ENCODE data around the gene ATP6V1C2. TPM values are rescaled to one million over a fixed set of nuclear protein-coding genes. Genes with fewer than 3 reads are reported as not detected.
"Not testable (repeated sequence)": the region's sequence is repeated elsewhere in the genome, so short reads cannot be mapped to it uniquely, and the experiment has no call there.

The ATP6V1C2 gene
- total RNA-seq, 2 donors from 2014 or later: 5.3 TPM; not detected in 1

- no peak for DNase-seq (ENCODE audit: low spot score)
- TF ChIP-seq, protein P1, sequence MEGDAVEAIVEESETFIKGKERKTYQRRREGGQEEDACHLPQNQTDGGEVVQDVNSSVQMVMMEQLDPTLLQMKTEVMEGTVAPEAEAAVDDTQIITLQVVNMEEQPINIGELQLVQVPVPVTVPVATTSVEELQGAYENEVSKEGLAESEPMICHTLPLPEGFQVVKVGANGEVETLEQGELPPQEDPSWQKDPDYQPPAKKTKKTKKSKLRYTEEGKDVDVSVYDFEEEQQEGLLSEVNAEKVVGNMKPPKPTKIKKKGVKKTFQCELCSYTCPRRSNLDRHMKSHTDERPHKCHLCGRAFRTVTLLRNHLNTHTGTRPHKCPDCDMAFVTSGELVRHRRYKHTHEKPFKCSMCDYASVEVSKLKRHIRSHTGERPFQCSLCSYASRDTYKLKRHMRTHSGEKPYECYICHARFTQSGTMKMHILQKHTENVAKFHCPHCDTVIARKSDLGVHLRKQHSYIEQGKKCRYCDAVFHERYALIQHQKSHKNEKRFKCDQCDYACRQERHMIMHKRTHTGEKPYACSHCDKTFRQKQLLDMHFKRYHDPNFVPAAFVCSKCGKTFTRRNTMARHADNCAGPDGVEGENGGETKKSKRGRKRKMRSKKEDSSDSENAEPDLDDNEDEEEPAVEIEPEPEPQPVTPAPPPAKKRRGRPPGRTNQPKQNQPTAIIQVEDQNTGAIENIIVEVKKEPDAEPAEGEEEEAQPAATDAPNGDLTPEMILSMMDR (IDR thresholded peaks at IDR 0.05): no peak
- no peak for ATAC-seq (ENCODE audit: insufficient number of reproducible peaks, low FRiP score, low read depth)
- Histone ChIP-seq H3K9me3 (no peaks in the 10 kb centered on the region), H3K27me3 (replicated peaks; ENCODE audit: insufficient read depth) (no peaks in the 10 kb centered on the region), H3K4me1 (ENCODE audit: control insufficient read depth in 1 of 2, low read depth in 2 of 2) (no peaks in the 10 kb centered on the region), H3K36me3 (peaks cover 19% of the 10 kb centered on the region), H3K27ac (no peak overlapping the region), H3K4me3 (no peak overlapping the region)
Measured at GRCh38 chr2:10796703-10797102, 75.3 kb downstream of the ATP6V1C2 start.

DNA sequence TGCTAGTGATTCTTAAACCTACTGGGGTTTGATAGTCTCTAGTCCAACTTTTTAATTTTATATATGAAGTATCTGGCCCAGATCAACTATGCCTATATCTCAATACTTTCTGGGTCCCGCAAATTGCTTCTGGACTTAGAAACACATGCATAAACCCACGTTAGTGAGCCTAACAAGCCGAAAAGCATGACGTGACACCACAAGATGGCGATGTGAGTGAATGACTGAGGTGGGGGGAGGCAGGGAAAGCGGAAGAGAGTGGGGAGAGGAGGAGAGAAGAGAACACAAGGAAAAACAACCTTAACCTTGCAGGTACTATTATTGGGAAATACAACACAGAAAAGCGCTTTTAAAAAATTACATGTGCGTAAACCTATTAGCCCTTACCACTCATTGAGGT is 77.4 kb downstream of the ATP6V1C2 start:
- TF ChIP-seq, protein P1 (IDR thresholded peaks at IDR 0.05): no peak
- no peak overlapping the region for H3K27ac ChIP-seq
- no peaks in the 10 kb centered on the region for H3K4me1 ChIP-seq (ENCODE audit: control insufficient read depth in 1 of 2, low read depth in 2 of 2)
- peaks cover 8% of the 10 kb centered on the region for H3K36me3 ChIP-seq
- H3K27me3 ChIP-seq (replicated peaks; ENCODE audit: insufficient read depth): no peaks in the 10 kb centered on the region
- no peak overlapping the region for H3K4me3 ChIP-seq
- no peaks in the 10 kb centered on the region for H3K9me3 ChIP-seq
- DNase-seq (ENCODE audit: low spot score) (no peak), ATAC-seq (ENCODE audit: insufficient number of reproducible peaks, low FRiP score, low read depth) (no peak)

DNA sequence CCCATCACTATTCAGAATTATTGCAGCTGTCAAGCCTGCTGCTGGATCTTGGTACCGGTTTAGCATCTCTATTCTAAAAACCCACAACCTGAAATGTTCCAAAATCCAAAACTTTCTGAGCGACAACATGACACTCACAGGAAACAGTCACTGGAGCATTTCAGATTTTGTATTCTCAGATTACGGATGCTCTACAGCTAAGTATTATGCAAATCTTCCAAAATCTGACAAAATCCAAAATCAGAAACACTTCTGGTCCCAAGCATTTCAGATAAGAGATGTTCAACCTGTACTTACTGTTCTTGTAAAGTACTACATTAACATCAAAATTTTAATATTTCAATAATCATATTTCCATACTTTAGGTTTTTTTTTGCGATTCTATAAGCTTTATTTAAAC is 78.7 kb downstream of the ATP6V1C2 start:
- Histone ChIP-seq H3K4me1 (ENCODE audit: control insufficient read depth in 1 of 2, low read depth in 2 of 2) (no peaks in the 10 kb centered on the region), H3K27me3 (replicated peaks; ENCODE audit: insufficient read depth) (no peaks in the 10 kb centered on the region), H3K9me3 (no peaks in the 10 kb centered on the region), H3K27ac (no peak overlapping the region), H3K4me3 (no peak overlapping the region), H3K36me3 (peaks cover 5% of the 10 kb centered on the region)
- TF ChIP-seq, protein P1 (IDR thresholded peaks at IDR 0.05): no peak
- no peak for DNase-seq (ENCODE audit: low spot score)
- ATAC-seq (ENCODE audit: insufficient number of reproducible peaks, low FRiP score, low read depth): no peak

- H3K27me3 ChIP-seq (replicated peaks; ENCODE audit: insufficient read depth): no peaks in the 10 kb centered on the region
- no peak for ATAC-seq (ENCODE audit: insufficient number of reproducible peaks, low FRiP score, low read depth)
- TF ChIP-seq, protein P1 (IDR thresholded peaks at IDR 0.05): no peak
- H3K4me3 ChIP-seq: no peak overlapping the region
- H3K4me1 ChIP-seq (ENCODE audit: control insufficient read depth in 1 of 2, low read depth in 2 of 2): no peaks in the 10 kb centered on the region
- no peak overlapping the region for H3K27ac ChIP-seq
- no peaks in the 10 kb centered on the region for H3K9me3 ChIP-seq
- no peak for DNase-seq (ENCODE audit: low spot score)
- no peaks in the 10 kb centered on the region for H3K36me3 ChIP-seq
Measured at GRCh38 chr2:10802657-10803056, 81.2 kb downstream of the ATP6V1C2 start.

GRCh38 chr2:10805990-10806389 is 84.6 kb downstream of the ATP6V1C2 start:
- H3K27ac ChIP-seq; H3K36me3 ChIP-seq; H3K27me3 ChIP-seq (replicated peaks; ENCODE audit: insufficient read depth); ATAC-seq (ENCODE audit: insufficient number of reproducible peaks, low FRiP score, low read depth); DNase-seq (ENCODE audit: low spot score); H3K4me3 ChIP-seq; H3K9me3 ChIP-seq: not testable (repeated sequence)
- H3K4me1 ChIP-seq (ENCODE audit: control insufficient read depth in 1 of 2, low read depth in 2 of 2): peaks cover 10 to 26% of the 10 kb centered on the region in 2 donors

- H3K27ac ChIP-seq: no peak overlapping the region
- no peaks in the 10 kb centered on the region for H3K9me3 ChIP-seq
- TF ChIP-seq, protein P1 (IDR thresholded peaks at IDR 0.05): no peak
- no peak overlapping the region for H3K4me3 ChIP-seq
- H3K36me3 ChIP-seq: no peaks in the 10 kb centered on the region
- H3K27me3 ChIP-seq (replicated peaks; ENCODE audit: insufficient read depth): no peaks in the 10 kb centered on the region
- ATAC-seq (ENCODE audit: insufficient number of reproducible peaks, low FRiP score, low read depth) (no peak), DNase-seq (ENCODE audit: low spot score) (no peak)
- peaks cover 14 to 32% of the 10 kb centered on the region in 2 donors for H3K4me1 ChIP-seq (ENCODE audit: control insufficient read depth in 1 of 2, low read depth in 2 of 2)
Measured at GRCh38 chr2:10806543-10806942, 85.1 kb downstream of the ATP6V1C2 start.
